ENCODE measurements around the gene FYB2.

Gene FYB2

GRCh38 chr1:56819387-56819899 is at the start of gene FYB2:
TSS of gene FYB2 (minus strand) at chr1:56819404. CDS start at chr1:56819290, 114 bp downstream.
- no peak for DNase-seq

- DNase-seq, result no peak
These were observed 49.6 kb upstream of the FYB2 start for GRCh38 chr1:56868761-56869160.

- DNase-seq, result no peak
These were observed 48.3 kb upstream of the FYB2 start for GRCh38 chr1:56867491-56867890.

- DNase-seq, result no peak
These were observed 47.5 kb upstream of the FYB2 start for GRCh38 chr1:56866656-56867055.

GRCh38 chr1:56864430-56864829 is 45.2 kb upstream of the FYB2 start:
- no peak for DNase-seq

GRCh38 chr1:56863265-56863992 is 44.2 kb upstream of the FYB2 start:
- no peak for DNase-seq

GRCh38 chr1:56859287-56859686 is 40.1 kb upstream of the FYB2 start:
- no peak for DNase-seq

GRCh38 chr1:56856186-56856585 is 37.0 kb upstream of the FYB2 start:
- no peak for DNase-seq

- no peak for DNase-seq
These were observed 36.0 kb upstream of the FYB2 start for GRCh38 chr1:56855190-56855589.

- no peak for DNase-seq
These were observed 35.4 kb upstream of the FYB2 start, which contains the start of gene C8A for GRCh38 chr1:56854521-56855099. TSS of gene C8A (plus strand) at chr1:56854797. CDS start at chr1:56854902, 105 bp downstream.

- DNase-seq, result no peak
These were observed 33.3 kb upstream of the FYB2 start for GRCh38 chr1:56852476-56852875.

- DNase-seq, result no peak
These were observed 31.7 kb upstream of the FYB2 start for GRCh38 chr1:56850922-56851321.

GRCh38 chr1:56850411-56850810 is 31.2 kb upstream of the FYB2 start:
- DNase-seq, result no peak

- no peak for DNase-seq
These were observed 30.5 kb upstream of the FYB2 start for GRCh38 chr1:56849750-56850149.

- no peak for DNase-seq
These were observed 26.1 kb upstream of the FYB2 start for GRCh38 chr1:56845343-56845742.

GRCh38 chr1:56844545-56845136 is 25.4 kb upstream of the FYB2 start:
- no peak for DNase-seq

- no peak for DNase-seq
These were observed 24.3 kb upstream of the FYB2 start for GRCh38 chr1:56843544-56843943.

GRCh38 chr1:56838759-56839158 is 19.6 kb upstream of the FYB2 start:
- no peak for DNase-seq

- no peak for DNase-seq
These were observed 18.2 kb upstream of the FYB2 start for GRCh38 chr1:56837244-56837939.

- no peak for DNase-seq
These were observed 17.2 kb upstream of the FYB2 start for GRCh38 chr1:56836359-56836758.

GRCh38 chr1:56835657-56836056 is 16.5 kb upstream of the FYB2 start:
- DNase-seq, result no peak

- no peak for DNase-seq
These were observed 15.1 kb upstream of the FYB2 start for GRCh38 chr1:56834137-56834900.

GRCh38 chr1:56833088-56833487 is 13.9 kb upstream of the FYB2 start:
- DNase-seq, result no peak

All from CD4-positive, alpha-beta T cell treated with Interleukin-17A for 4 hours (primary cell).